HEK293T (cell line): Measurements from ENCODE around the gene KRTAP16-1.

ENCODE experiments used
- ARNT ChIP-seq: fragments of 450-650 bp; IDR thresholded peaks from 2 replicates; pipeline ENCODE4 v1.6.1; 2017; ENCODE audit warnings: mild to moderate bottlenecking
- BHLHE40 ChIP-seq: fragments of 450-650 bp; IDR thresholded peaks from 2 replicates; pipeline ENCODE4 v1.6.1; 2016; ENCODE audit warnings: mild to moderate bottlenecking, moderate library complexity, borderline replicate concordance
- FOXK2 ChIP-seq: fragments of 450-650 bp; IDR thresholded peaks from 2 replicates; pipeline ENCODE4 v1.6.1; 2016; ENCODE audit warnings: mild to moderate bottlenecking
- HDGF ChIP-seq: fragments of 450-650 bp; IDR thresholded peaks from 2 replicates; pipeline ENCODE4 v1.6.1; 2017; ENCODE audit warnings: antibody characterized with exemption, borderline replicate concordance
- PKNOX1 ChIP-seq: fragments of 450-650 bp; IDR thresholded peaks from 2 replicates; pipeline ENCODE4 v1.6.1; 2016

GRCh38 chr17:41302981-41303380 is 6.1 kb downstream of the KRTAP16-1 start:
- TF ChIP-seq FOXK2 (no peak), PKNOX1 (no peak), ARNT (no peak), BHLHE40 (no peak), HDGF (no peak)
